GM21526 (cell line): ENCODE data around the gene GYG2.

Experiments used
- ATAC-seq: cut with Tn5 transposase; IDR thresholded peaks from one replicate; pipeline ENCODE4 v1.9.1; 2021; ENCODE audit warnings: moderate library complexity; ENCODE audit not compliant: unreplicated experiment, low FRiP score

The GYG2 gene

DNA sequence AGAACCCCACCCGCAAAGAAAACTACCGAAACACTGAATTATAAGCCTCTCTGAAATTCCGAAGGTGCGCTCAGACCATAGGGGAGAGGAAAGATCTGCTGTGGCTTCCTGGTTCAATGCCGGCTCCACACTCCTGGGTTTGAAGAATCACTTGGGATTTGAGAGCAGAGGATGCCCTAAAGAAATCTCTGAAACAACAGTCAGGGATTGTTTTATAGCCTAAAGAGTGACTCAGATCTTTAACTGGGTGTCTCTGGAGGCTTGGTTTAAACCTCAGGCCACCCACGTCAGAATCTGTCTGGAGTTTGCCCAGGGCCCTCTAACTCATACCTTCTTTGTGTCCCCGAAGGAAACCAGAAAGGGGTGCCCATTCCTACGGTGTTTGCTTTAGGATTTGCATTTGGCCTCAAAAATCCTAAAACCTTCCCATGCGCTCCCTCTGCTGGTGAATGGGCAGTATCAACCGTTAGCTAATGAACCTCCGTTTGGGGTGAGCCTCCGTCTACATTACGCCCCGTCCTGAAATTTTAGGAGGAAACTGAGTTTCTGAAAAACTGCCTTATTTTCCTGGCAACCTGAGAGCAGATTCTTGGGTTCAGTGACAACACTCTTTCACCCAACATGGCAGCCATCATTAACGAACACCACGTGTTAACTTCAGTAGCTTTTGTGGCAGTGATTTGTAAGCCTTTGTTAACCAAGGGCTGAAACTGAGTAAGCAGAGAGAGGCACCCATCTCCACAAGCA is 16.4 kb upstream of the GYG2 start:
- ATAC-seq, result peak; percentile 80

DNA sequence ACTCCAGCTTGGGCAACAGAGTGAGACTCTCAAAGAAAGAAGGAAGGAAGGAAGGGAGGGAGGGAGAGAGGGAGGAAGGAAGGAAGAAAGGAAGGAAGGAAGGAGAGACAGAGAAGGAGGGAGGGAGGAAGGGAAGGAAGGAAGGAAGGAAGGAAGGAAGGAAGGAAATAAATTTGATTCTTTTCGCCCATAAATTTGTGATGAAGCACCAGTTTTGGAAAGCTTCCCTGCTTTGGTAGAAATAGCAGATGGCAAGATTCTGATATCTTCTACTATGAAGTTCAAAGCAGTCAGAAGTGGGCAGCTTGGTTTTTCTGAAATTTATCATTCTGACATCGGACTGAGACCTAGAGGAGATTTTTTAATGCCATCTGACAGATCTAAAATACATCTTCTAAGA is 11.7 kb upstream of the GYG2 start:
- ATAC-seq, result no peak

DNA sequence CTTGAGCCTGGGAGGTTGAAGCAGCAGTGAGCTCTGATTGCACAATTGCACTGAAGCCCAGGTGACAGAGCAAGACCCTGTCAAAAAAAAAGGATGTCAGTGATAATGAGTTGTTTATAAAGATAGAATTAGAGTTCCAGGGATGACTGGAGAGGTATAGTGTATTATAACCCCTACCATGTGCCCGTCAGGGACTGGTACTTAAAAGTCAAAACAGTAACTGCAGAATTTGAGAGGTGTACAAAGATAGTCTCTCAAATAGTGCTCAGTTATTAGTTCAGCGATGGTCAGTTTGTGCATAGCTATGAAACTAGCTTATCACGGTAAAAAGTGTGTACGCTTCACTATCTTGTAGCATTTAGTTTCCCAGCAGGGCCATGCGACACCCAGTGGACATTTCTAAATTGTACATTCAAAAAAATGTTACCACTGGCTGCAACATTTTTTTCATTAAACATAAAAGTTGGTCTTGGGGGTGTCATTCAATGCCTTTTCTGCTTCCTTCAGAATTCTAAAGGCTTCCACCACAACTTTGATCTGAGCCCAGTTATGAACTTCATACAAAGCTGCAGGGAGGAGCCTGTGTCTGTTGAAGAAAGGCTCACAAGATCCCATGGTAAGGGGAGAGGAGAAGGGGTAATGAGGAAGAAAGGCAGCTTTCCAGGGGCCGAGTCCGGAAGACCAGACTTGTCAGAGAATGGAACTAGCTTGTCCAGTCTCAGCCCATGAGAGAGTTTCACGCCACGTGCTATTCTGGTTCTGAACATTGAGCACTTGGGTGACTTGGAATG is 9.2 kb upstream of the GYG2 start:
- no peak for ATAC-seq

DNA sequence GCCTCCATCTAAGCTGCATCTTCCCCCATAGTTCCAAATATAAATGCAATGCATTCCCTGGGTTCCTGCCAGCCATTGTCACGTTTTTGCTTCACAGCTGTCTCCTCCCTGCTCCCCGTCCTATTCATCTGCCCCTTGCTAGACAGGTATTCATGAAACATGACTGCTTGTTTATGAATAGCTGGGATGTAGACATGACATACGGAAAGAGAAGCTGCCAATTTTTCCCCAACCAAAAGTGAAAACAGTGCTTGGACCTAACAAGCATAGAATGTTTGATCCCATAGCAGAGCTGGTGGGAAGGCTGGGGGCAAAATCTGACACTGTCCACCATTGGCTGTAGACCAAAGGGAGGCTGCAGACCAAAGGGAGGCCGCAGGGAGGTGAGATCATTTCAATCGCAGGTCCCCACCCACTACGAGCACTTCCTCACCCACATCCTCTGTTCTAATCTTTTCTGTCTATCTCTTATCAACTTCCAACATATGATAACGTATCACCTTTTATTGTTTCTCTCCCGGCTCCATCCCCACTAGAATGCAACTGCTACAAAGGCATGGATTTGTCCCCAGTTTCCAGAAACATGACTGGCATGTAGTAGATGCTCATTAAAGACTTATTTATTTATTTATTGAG is 8.5 kb upstream of the GYG2 start:
- ATAC-seq, result no peak

DNA sequence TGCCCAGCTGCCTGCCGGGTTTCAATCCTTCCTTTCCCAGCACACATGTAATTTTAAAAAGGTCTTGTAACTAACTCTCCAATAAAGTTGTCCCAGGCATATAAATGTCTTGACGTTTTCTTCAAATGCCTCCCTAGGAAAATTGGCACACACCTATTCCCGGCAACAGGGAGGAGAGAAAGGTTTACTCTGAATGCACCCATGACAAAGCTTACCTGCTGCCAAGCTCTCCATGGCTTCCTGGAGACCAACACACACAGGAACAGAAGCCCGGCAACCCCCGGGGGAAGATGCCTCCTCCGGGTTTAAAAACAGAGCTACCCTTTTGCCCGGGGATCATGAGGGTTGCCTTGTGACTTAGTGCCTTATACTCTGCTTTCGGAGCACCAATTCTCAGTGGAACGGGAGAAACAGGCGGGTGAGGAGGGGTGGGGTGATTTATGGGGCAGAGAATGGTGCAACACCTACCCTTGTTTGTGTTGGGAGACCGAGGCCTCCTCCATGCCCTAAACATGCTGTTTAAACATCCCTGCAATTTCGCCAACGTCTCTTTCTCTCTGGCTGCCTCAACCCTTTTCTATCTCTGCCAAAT is 4.8 kb upstream of the GYG2 start:
- no peak for ATAC-seq

DNA sequence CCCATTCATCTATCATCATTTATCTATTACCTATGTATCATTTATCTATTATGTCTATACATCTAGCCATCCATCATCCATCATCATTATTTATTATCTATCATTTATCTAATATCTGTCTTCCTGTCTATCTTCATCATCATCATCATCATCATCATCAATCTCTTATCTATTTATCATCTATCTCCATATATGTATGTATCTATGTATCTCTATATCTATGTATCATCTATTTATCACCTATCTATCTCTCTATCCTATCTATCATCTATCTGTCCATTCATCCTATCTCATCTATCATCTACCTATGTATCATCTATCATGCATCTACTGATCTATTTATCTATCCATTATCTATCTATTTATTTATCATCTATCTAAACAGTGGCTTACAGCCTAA is 3.8 kb upstream of the GYG2 start:
- ATAC-seq, result no peak

DNA sequence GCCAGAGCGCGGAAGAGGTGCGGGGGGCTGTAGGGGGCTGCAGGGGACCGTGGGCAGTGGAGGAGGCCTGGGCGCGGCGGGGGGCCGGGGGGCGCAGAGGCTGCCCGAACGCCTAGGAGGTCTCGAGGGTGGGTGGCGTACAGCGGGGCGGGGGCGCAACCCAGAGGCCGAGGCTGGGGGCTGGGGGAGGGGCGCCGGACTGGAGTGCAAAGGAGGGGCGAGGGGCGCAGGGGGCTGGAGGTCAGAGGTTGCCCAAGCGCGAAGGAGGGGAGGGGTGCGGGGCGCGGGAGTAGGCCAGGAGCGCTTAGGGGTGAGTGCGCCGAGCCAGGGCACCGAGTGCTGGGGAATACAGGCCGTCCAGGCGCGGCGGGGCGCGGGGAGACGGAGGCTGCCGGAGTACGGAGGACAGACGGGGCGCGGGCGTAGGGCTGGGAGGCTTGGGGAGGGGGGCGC is 255 bp downstream of the GYG2 start:
- no peak for ATAC-seq

DNA sequence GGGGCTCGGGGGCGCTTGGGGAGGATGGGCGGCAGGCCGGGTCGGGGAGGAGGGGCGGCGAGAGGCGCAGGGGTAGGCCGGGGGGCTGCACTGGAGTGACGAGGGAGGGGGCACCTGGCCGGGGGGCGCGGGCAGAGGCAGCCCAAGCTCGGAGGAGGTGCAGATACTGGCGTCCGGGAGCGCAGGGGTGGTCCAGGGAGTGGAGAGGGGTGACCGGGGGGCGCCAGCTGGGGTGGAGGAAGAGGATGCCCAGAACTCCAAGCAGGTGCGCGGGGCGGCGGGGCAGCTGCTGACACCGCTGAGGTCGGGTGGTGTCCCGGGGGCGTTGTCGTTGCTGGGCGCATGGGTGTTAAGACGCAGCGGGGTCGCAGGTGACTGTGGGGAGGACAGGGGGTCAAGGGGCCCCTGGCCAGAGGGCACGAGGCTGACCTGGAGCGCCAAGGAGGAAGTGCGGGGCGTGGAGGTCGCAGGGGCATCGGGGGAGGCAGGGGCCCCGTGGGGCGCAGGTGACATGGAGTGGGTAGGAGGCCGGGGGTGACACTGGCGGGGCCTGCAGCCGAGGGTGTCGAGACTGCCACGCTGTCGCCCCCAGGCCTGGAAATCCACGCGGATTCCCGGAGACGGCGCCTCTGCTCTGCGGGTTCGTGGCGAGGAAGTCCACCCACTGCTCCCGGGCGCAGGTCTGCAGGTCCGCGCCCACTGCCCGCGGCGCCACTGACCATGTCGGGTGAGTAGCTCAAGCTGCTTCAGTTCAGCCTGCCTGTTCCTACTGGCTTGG is 928 bp downstream of the GYG2 start:
- no peak for ATAC-seq

DNA sequence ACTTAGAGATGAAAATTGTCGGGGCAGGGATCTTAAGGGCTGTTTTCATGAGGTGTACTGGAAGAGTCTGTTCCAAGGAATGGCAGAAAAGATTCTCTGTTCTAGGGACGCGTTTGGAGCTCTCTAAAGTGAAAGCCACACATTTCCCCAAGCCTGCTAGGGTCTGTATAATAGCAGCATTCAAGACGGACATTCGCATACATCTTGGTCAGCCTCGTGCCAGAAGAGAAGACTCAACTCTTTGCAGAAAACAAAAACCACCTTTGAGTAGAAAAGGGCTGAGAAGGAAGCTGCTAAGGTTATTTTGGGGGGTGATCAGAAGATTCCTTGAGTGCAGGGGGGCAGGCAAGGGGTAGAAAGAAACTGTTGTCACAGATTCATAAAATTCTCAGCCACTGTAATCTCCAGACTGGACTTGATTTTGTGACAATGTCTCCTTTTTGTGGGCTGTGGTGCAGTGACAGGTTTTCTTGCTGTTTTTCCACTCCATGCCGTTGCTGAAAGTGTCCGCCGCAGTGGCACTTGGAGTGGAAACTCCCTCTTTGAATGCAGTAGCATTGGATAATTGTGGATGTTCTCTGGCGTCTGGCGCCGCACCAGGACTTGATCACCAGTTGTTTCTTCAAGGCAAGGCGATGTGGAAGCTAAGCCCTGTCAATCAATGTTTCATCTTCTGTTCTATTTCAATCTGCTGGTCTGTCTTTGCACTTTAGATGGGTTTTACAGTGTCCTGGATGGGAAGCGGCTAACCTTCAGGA is 2.9 kb downstream of the GYG2 start:
- no peak for ATAC-seq

DNA sequence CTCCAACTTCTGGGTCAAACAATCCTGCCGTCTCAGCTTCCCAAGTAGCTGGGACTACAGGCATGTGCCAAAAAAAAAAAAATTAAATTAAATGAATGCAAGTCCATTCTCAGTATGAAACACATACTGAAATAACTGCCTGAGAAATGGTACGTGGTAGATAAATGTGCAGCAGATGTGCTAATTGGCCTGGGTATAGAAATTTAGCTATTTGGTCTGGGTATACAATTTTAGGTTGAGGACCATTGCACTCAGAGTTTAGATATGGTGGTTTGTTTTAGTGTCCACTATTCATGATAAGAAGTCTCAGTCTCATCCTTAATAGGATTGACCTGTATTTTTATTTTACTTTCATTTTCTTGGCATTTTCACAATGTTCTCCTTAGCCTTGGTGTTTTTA is 9.2 kb downstream of the GYG2 start:
- ATAC-seq, result no peak

DNA sequence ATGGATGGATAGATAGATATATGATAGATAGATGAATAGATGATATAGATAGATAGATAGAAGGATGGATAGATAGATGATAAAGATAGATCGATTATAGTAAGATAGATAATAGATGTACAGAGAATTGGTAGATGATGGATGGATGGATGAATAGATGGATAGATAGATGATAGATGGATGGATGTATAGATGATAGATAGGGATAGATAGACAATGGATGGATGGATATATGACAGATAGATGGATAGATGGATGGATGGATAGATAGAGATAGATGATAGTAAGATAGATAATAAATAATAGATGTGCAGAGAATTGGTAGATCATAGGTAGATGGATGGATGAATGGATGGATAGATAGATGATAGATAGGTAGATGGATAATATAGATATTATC is 12.2 kb downstream of the GYG2 start:
- no peak for ATAC-seq

DNA sequence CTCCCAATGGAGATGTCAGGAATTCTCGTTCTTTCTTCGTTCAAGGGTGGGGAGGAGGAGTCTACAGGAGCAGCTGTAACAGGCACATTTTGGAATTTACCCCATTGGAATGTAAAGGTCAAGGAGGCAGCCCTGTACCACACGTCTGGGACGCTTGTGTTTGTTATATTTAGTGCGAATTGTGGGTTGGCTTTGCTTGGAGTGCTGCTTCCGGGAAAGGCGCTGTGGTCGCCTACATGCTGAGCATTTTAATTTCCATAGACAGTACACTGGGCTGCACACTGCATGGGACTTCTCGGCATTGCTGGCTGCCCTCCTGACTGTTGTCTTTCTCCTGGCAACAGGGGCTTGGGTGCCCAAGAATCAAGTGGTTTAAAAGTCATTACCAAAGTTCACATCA is 12.8 kb downstream of the GYG2 start:
- ATAC-seq, result no peak

DNA sequence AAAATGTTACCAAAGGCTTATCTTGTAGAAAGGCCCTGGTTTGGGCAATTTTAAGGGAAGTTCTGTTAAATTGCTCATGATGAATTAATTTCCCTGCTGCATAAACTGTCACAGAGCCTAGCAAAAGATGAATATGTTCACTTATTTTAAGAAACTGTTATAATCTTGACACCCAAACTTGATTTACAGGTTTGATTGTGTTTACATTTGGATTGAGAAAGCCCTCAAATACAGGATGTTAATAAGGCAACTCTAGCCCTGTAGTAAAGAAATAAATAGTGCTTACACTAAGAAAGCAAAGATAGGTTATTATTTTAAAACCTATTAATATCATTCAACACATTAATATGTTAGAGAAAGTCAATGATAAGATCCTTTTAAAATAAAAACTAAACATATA is 18.3 kb downstream of the GYG2 start:
- ATAC-seq, result no peak

DNA sequence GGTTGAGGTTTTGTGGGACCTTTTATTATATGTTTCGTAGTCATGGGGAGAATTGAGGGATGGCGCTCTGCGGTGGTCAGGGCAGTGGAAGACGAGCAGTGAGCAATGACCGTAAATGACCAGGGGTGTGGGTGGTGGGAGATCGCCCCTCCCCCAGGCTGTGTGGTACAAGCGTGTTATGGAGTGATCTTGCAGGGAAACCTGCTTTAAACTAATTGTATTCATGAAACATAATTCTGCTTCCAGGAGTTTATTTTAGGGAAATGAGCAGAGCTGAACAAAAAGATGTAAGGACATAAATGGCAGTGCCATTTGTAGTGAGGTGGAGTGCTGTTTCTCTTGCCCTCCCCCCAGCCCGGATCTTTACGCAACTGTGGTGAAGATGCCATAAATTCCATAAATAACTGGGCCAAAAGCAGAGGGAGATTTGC is 20.2 kb downstream of the GYG2 start:
- ATAC-seq, result no peak

DNA sequence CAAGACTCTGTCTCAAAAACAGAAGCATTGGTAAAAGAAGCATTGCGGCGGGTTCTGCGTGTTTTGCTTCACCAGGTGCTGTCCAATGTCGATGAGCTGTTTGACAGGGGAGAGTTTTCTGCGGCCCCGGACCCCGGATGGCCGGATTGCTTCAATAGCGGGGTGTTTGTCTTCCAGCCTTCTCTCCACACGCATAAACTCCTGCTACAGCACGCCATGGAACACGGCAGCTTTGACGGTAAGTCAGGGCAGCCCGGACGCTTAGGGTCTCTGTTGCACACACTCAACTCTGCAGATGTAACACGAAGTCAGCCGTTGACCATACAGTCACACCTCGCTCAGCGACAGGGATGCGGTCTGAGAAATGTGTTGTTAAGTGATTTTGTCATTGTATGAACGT is 26.2 kb downstream of the GYG2 start:
- no peak for ATAC-seq

DNA sequence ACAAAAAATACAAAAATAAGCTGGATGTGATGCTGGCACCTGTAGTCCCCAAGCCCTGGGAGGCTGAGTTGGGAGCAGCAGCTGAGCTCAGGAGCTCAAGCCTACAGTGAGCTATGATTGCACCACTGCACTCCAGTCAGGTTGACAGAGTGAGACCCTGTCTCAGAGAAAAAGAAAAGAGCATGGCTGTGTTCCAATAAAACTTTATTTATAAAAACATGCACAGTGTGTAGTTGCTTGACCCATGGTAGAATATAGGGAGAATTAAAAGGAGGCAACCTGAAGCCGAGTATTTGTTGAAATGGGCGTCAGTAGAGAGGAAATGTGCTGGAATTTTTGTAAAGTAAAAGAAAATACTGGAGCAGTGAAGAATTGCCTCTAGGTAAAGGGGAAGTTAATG is 27.0 kb downstream of the GYG2 start:
- ATAC-seq, result no peak

DNA sequence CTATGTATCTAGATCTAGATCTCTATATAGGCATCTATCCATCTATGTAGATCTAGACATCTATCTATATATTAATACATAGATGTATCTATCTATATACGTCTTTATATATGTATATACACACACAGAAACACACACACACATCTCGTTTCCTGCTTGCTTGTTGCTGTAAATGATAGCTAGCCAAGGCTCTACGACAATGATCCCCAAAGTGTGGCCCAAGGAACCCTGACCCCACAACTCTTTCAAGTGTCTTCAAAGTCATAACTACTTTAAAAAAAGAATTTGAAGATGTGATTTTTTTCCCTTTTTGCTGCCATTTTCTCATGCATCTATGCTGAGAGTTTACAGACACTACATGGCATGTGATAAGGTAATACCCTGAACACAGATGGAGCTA is 28.8 kb downstream of the GYG2 start:
- ATAC-seq, result no peak

DNA sequence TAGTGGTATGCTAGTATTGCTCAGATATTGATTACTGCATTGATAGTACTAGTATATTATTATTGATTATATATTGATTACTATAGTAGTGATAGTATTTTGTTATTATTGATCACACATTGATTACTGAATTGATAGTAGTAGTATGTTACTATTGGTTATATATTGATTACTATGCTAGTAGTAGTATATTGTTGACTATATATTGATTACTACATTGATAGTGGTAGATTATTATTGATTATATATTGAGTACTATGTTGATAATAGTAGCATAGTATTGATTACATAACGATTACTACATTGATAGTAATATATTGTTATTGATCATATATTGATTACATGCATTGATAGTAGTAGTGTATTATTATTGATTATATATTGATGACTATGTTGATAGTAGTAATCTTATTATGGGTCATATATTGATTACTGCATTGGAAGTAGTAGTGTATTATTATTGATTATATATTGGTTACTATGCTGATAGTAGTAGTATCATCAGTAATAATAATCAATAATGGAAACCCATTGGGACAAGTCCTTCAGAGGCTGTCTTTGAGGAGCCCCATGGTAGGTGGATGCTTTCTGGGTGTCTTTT is 30.6 kb downstream of the GYG2 start:
- no peak for ATAC-seq

DNA sequence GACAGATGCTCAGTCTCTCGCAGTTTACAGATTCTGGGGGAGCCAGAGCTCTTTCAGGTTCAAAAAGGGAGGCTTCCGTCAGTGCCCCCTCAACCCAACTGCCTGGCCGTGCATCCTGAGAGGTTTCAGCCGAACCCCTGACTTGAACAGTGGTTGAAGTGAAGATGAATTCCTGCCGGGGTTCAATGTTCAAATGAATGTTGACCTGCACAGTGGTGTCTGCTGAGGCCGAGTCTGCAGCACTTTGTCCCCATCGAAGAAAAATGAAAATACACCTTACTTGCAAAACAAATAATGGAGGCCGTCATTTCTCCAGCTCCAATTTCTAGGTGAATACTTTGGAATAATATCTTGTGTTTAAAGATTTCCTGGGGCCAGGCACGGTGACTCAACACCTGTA is 33.7 kb downstream of the GYG2 start:
- no peak for ATAC-seq
